B cell (primary cell): ENCODE results near the gene LRP2. TPM values are rescaled to one million over a fixed set of nuclear protein-coding genes. Genes with fewer than 3 reads are reported as not detected.

Experiments used
- ATAC-seq: fragments of 200-7000 bp; cut with Tn5 transposase; one replicate; pipeline ENCODE4 v1.10.0; 2021; ENCODE audit warnings: low read depth, mild to moderate bottlenecking, moderate number of reproducible peaks, moderate library complexity
- CTCF ChIA-PET: fragments of 350-600 bp; sonication (Branson Sonifier 250); formaldehyde crosslinking; loops from one replicate; lab custom pipeline; 2021; ENCODE audit warnings: antibody characterized with exemption, inconsistent platforms; lab: Charles Lee
- POLR2A ChIA-PET: fragments of 350-600 bp; sonication (Branson Sonifier 250); formaldehyde crosslinking; loops from one replicate; lab custom pipeline; 2021; ENCODE audit warnings: antibody characterized with exemption; lab: Charles Lee
- DNase-seq: peaks from one replicate; pipeline ENCODE4 v3.0.0; 2013
- H2AFZ ChIP-seq: 2 replicates; pipeline ENCODE4 v1.6.1; 2012; ENCODE audit warnings: mild to moderate bottlenecking, low read depth, low read length; ENCODE audit not compliant: insufficient read depth, poor library complexity, severe bottlenecking
- H3K27ac ChIP-seq, 2 donors: 1 replicate in 1 of 2; 2 replicates in 1 of 2; pipeline ENCODE4 v1.5.1; 2012 to 2013; ENCODE audit warnings: low read length in 2 of 2, mild to moderate bottlenecking in 2 of 2, moderate library complexity in 1 of 2
- H3K27me3 ChIP-seq, 4 experiments: fragments of 200-600 bp in 1 of 4; sonication (generic) in 1 of 4; replicated peaks in 1 of 4; 1 replicate in 2 of 4; 2 replicates in 2 of 4; pipeline versions ENCODE4 v1.6.1 to v1.7.0; 2013 to 2016; ENCODE audit warnings: low read length in 3 of 4, mild to moderate bottlenecking in 2 of 4, mixed read lengths in 1 of 4, moderate library complexity in 1 of 4; ENCODE audit not compliant: insufficient read depth in 4 of 4, control insufficient read depth in 3 of 4; ENCODE audit errors: control extremely low read depth in 1 of 4
- H3K36me3 ChIP-seq, 2 experiments: replicated peaks in 1 of 2; 1 replicate in 1 of 2; 2 replicates in 1 of 2; pipeline versions ENCODE4 v1.6.1 to v1.7.1; 2013; ENCODE audit warnings: low read length in 1 of 2; ENCODE audit not compliant: insufficient read depth in 2 of 2, control insufficient read depth in 1 of 2; ENCODE audit errors: control extremely low read depth in 1 of 2, extremely low read depth in 1 of 2
- H3K4me1 ChIP-seq, 2 donors: fragments of 200-600 bp in 1 of 2; sonication (generic) in 1 of 2; 1 replicate in 1 of 2; 2 replicates in 1 of 2; pipeline versions ENCODE4 v1.5.1 to v1.6.1; 2013 to 2017; ENCODE audit warnings: low read length in 2 of 2; ENCODE audit not compliant: control insufficient read depth in 2 of 2, insufficient read depth in 2 of 2
- H3K4me2 ChIP-seq: replicated peaks from 2 replicates; pipeline ENCODE3; 2012; ENCODE audit warnings: mild to moderate bottlenecking, low read depth, low read length; ENCODE audit not compliant: poor library complexity, severe bottlenecking
- H3K4me3 ChIP-seq, 5 experiments: fragments of 200-600 bp in 1 of 5; sonication (generic) in 1 of 5; 1 replicate in 3 of 5; 2 replicates in 2 of 5; pipeline versions ENCODE4 v1.5.1 to v1.7.0; 2011 to 2016; ENCODE audit warnings: low read length in 4 of 5, mild to moderate bottlenecking in 4 of 5, low read depth in 2 of 5, control low read depth in 1 of 5, moderate library complexity in 1 of 5; ENCODE audit not compliant: insufficient read depth in 1 of 5; ENCODE audit errors: control extremely low read depth in 1 of 5, extremely low read depth in 1 of 5
- H3K79me2 ChIP-seq: fragments of 200-600 bp; sonication (generic); one replicate; pipeline ENCODE4 v1.6.0; 2016; ENCODE audit warnings: low read length; ENCODE audit not compliant: control insufficient read depth, insufficient read depth
- H3K9ac ChIP-seq: fragments of 200-600 bp; sonication (generic); 2 replicates; pipeline ENCODE4 v1.6.1; 2017; ENCODE audit warnings: mild to moderate bottlenecking, low read length, moderate library complexity
- H3K9me3 ChIP-seq, 3 donors: one replicate each; pipeline versions ENCODE4 v1.6.1 to v1.7.1; 2013; ENCODE audit warnings: low read length in 2 of 3; ENCODE audit not compliant: control insufficient read depth in 2 of 3, insufficient read depth in 1 of 3; ENCODE audit errors: control extremely low read depth in 1 of 3
- H4K20me1 ChIP-seq: 2 replicates; pipeline ENCODE4 v1.6.0; 2012; ENCODE audit warnings: mild to moderate bottlenecking, low read length; ENCODE audit not compliant: insufficient read depth, control insufficient read depth, poor library complexity, severe bottlenecking
- H3K27ac Mint-ChIP-seq: one replicate; pipeline ENCODE4 v1.8.0; 2021; ENCODE audit warnings: mixed read lengths
- H3K27me3 Mint-ChIP-seq: one replicate; pipeline ENCODE4 v1.8.0; 2021; ENCODE audit warnings: mixed read lengths
- H3K4me1 Mint-ChIP-seq: one replicate; pipeline ENCODE4 v1.8.0; 2021; ENCODE audit warnings: mixed read lengths
- H3K4me3 Mint-ChIP-seq: one replicate; pipeline ENCODE4 v1.8.0; 2021; ENCODE audit warnings: mixed read lengths
- H3K9me3 Mint-ChIP-seq: one replicate; pipeline ENCODE4 v1.8.0; 2022; ENCODE audit warnings: mixed read lengths; ENCODE audit not compliant: insufficient read depth
- CTCF ChIP-seq: fragments of 200-600 bp; IDR thresholded peaks from one replicate; pipeline ENCODE4 v1.8.0; 2022; ENCODE audit warnings: antibody characterized with exemption, mild to moderate bottlenecking
- EZH2 ChIP-seq: IDR thresholded peaks from 2 replicates; pipeline ENCODE4 v1.6.1; 2012; ENCODE audit warnings: borderline replicate concordance, low read depth, mild to moderate bottlenecking, moderate library complexity, low read length; ENCODE audit not compliant: insufficient read depth, poor library complexity, severe bottlenecking
- WGBS: methylation state at CpG from one replicate; pipeline ENCODE4 v1.1.5; 2013; ENCODE audit warnings: missing lambda C conversion rate; ENCODE audit not compliant: insufficient coverage; 5-methylcytosine and 5-hydroxymethylcytosine counted together
- intact Hi-C: fragments of 100-400 bp; cut with micrococcal nuclease; formaldehyde crosslinking; loops from one replicate; pipeline ENCODE4 v1.10.0; 2022
- polyA plus RNA-seq: library from polyadenylated mRNA; depleted of rRNA; stranded (reverse); fragments of >200 nt; gene quantifications from 2 replicates; pipeline ENCODE4 v1.2.3, GENCODE V29; 2012
- total RNA-seq, 2 donors: library from RNA; stranded (reverse); fragments of 120-200 nt in 1 of 2; gene quantifications; 1 replicate in 1 of 2; 2 replicates in 1 of 2; pipeline versions ENCODE4 v1.2.3 to v1.2.4, GENCODE V29; 2013 to 2022

The LRP2 gene
- total and polyA plus RNA-seq, 2 donors (not counting 1 experiment from before 2014, with no cell fraction given) = not detected

GRCh38 chr2:169193618-169194017 is 168.7 kb downstream of the LRP2 start:
- H3K4me3 ChIP-seq = no peak overlapping the region
- no peaks in the 10 kb centered on the region for H3K4me1 Mint-ChIP-seq
- no peaks in the 10 kb centered on the region for H3K79me2 ChIP-seq
- POLR2A ChIA-PET = no interaction called here
- TF ChIP-seq EZH2 = no peak
- TF ChIP-seq CTCF = no peak
- H3K4me2 ChIP-seq = no peak overlapping the region
- H4K20me1 ChIP-seq = no peaks in the 10 kb centered on the region
- no peak overlapping the region for H3K27ac Mint-ChIP-seq
- H3K36me3 ChIP-seq = no peaks in the 10 kb centered on the region
- H3K9me3 Mint-ChIP-seq = no peaks in the 10 kb centered on the region
- H3K4me1 ChIP-seq = no peaks in the 10 kb centered on the region
- no peak overlapping the region for H3K27ac ChIP-seq
- WGBS = 100% methylated on average over 2 of the region's 5 CpGs
- CTCF ChIA-PET = no interaction called here
- H3K4me3 Mint-ChIP-seq = no peak overlapping the region
- no peak overlapping the region for H3K9ac ChIP-seq
- no peaks in the 10 kb centered on the region for H3K9me3 ChIP-seq
- H2AFZ ChIP-seq = no peak overlapping the region
- intact Hi-C loops = no loop called here
- peaks cover under 1% of the 10 kb centered on the region for H3K27me3 Mint-ChIP-seq
- DNase-seq = no peak
- ATAC-seq = no peak
- H3K27me3 ChIP-seq = no peaks in the 10 kb centered on the region

- WGBS = 60% methylated on average over 5 of the region's 5 CpGs
- no peaks in the 10 kb centered on the region for H3K9me3 ChIP-seq
- no peak overlapping the region for H3K27ac ChIP-seq
- H3K4me1 ChIP-seq = no peaks in the 10 kb centered on the region
- H3K79me2 ChIP-seq = no peaks in the 10 kb centered on the region
- H3K9ac ChIP-seq = no peak overlapping the region
- Mint-ChIP-seq H3K27ac (no peak overlapping the region), H3K4me1 (no peaks in the 10 kb centered on the region), H3K9me3 (no peaks in the 10 kb centered on the region), H3K4me3 (no peak overlapping the region), H3K27me3 (peaks cover 8% of the 10 kb centered on the region)
- ATAC-seq (no peak), DNase-seq (no peak)
- no peak overlapping the region for H2AFZ ChIP-seq
- POLR2A ChIA-PET = no interaction called here
- TF ChIP-seq EZH2 = no peak
- TF ChIP-seq CTCF = no peak
- no peaks in the 10 kb centered on the region for H3K27me3 ChIP-seq
- no peaks in the 10 kb centered on the region for H3K36me3 ChIP-seq
- CTCF ChIA-PET = interaction anchor here (0.5 kb wide), 1 partner anchor 326 kb away, joined by 8 read pairs; no protein-coding TSS in a partner anchor
- no peaks in the 10 kb centered on the region for H4K20me1 ChIP-seq
- H3K4me2 ChIP-seq = no peak overlapping the region
- intact Hi-C loops = no loop called here
- no peak overlapping the region for H3K4me3 ChIP-seq
Measured at GRCh38 chr2:169190197-169190775, 172.0 kb downstream of the LRP2 start.
